HepG2 (cell line): Measurements from ENCODE around the gene ZSCAN5C. TPM values are rescaled to one million over a fixed set of nuclear protein-coding genes. Genes with fewer than 3 reads are reported as not detected.

ENCODE experiments used
- AGO2 ChIP-seq: fragments of 200-400 bp; formaldehyde crosslinking; optimal IDR thresholded peaks from 2 replicates; pipeline ENCODE3; 2017; ENCODE audit warnings: mild to moderate bottlenecking, low read depth, low read length, moderate library complexity
- AKNA ChIP-seq: sonication (generic); formaldehyde crosslinking; IDR thresholded peaks from 2 replicates; pipeline ENCODE4 v1.4.0; 2020; ENCODE audit warnings: missing genetic modification reagents, borderline replicate concordance
- ARNTL ChIP-seq: sonication (generic); formaldehyde crosslinking; IDR thresholded peaks from 2 replicates; pipeline ENCODE4 v1.4.0; 2020; ENCODE audit warnings: mild to moderate bottlenecking, missing genetic modification reagents
- CTCF ChIP-seq: sonication (generic); formaldehyde crosslinking; IDR thresholded peaks from 2 replicates; pipeline ENCODE4 v1.5.0; 2020; ENCODE audit warnings: mild to moderate bottlenecking, missing genetic modification reagents, moderate library complexity
- DPF2 ChIP-seq: sonication (generic); formaldehyde crosslinking; IDR thresholded peaks from 2 replicates; pipeline ENCODE4 v1.4.0; 2020; ENCODE audit warnings: mild to moderate bottlenecking, low read depth, missing genetic modification reagents, borderline replicate concordance
- GATAD1 ChIP-seq: IDR thresholded peaks from 2 replicates; pipeline ENCODE4 v1.6.1; 2016; ENCODE audit warnings: missing genetic modification reagents, missing compliant biosample characterization
- HES4 ChIP-seq: sonication (generic); formaldehyde crosslinking; IDR thresholded peaks from 2 replicates; pipeline ENCODE4 v1.9.0; 2021; ENCODE audit warnings: mild to moderate bottlenecking, missing genetic modification reagents, borderline replicate concordance
- MAFF ChIP-seq: IDR thresholded peaks from 2 replicates; pipeline ENCODE4 v1.6.1; 2011; ENCODE audit warnings: low read depth, low read length, improper control_type of control experiment
- MAX ChIP-seq: IDR thresholded peaks from 2 replicates; pipeline ENCODE4 v1.6.1; 2012; ENCODE audit warnings: inconsistent platforms
- MED8 ChIP-seq: sonication (generic); formaldehyde crosslinking; IDR thresholded peaks from 2 replicates; pipeline ENCODE4 v1.8.1; 2023; ENCODE audit warnings: mild to moderate bottlenecking, missing genetic modification reagents; ENCODE audit not compliant: insufficient replicate concordance
- MZF1 ChIP-seq: sonication (generic); formaldehyde crosslinking; IDR thresholded peaks from 2 replicates; pipeline ENCODE4 v1.8.1; 2023; ENCODE audit warnings: mild to moderate bottlenecking, missing genetic modification reagents, borderline replicate concordance
- REXO4 ChIP-seq: sonication (generic); formaldehyde crosslinking; IDR thresholded peaks from 2 replicates; pipeline ENCODE4 v1.8.0; 2022; ENCODE audit warnings: missing genetic modification reagents, mild to moderate bottlenecking, borderline replicate concordance
- ZBTB39 ChIP-seq: sonication (generic); formaldehyde crosslinking; IDR thresholded peaks from 2 replicates; pipeline ENCODE4 v1.5.0; 2020; ENCODE audit warnings: missing genetic modification reagents
- ZBTB8A ChIP-seq: sonication (generic); formaldehyde crosslinking; IDR thresholded peaks from 2 replicates; pipeline ENCODE4 v1.4.0; 2020; ENCODE audit warnings: mild to moderate bottlenecking, low read depth, missing genetic modification reagents, borderline replicate concordance
- ZFP91 ChIP-seq: sonication (generic); formaldehyde crosslinking; IDR thresholded peaks from 2 replicates; pipeline ENCODE4 v1.9.0; 2022; ENCODE audit warnings: missing genetic modification reagents, mild to moderate bottlenecking, borderline replicate concordance
- ZNF263 ChIP-seq: sonication (generic); formaldehyde crosslinking; IDR thresholded peaks from 2 replicates; pipeline ENCODE4 v1.4.0; 2020; ENCODE audit warnings: missing genetic modification reagents
- ZNF775 ChIP-seq: sonication (generic); formaldehyde crosslinking; IDR thresholded peaks from 2 replicates; pipeline ENCODE4 v1.4.0; 2020; ENCODE audit warnings: missing genetic modification reagents, mild to moderate bottlenecking, moderate library complexity, borderline replicate concordance
- ZNF790 ChIP-seq: sonication (generic); formaldehyde crosslinking; IDR thresholded peaks from 2 replicates; pipeline ENCODE4 v1.8.0; 2022; ENCODE audit warnings: missing genetic modification reagents, mild to moderate bottlenecking, borderline replicate concordance
- ZSCAN22 ChIP-seq: sonication (generic); formaldehyde crosslinking; IDR thresholded peaks from 2 replicates; pipeline ENCODE4 v1.4.0; 2020; ENCODE audit warnings: mild to moderate bottlenecking, missing genetic modification reagents
- polyA plus RNA-seq, 8 experiments: library from polyadenylated mRNA; depleted of rRNA in 3 of 8; stranded (reverse) in 7 of 8; unstranded in 1 of 8; fragments of >200 nt; fragmentation: Illumina TruSeq in 4 of 8; extraction: Trizol in 4 of 8; gene quantifications; 2 replicates each; pipeline versions ENCODE4 v1.2.1 to v1.2.3, GENCODE V29; 2011 to 2016; ENCODE audit warnings: low read depth in 4 of 8, missing spikeins in 1 of 8, mixed read lengths in 1 of 8; ENCODE audit not compliant: insufficient read depth in 1 of 8
- total RNA-seq, 5 experiments: library from RNA; depleted of rRNA; stranded (reverse); fragments of >200 nt; fragmentation: Illumina TruSeq; extraction: Trizol; gene quantifications; 2 replicates each; pipeline ENCODE4 v1.2.3, GENCODE V29; 2016; ENCODE audit warnings: low read depth in 1 of 5

The ZSCAN5C gene
- total and polyA plus RNA-seq, 2 of the 13 experiments (the other 11 are each of a cell fraction or from before 2014, with no cell fraction given), result not detected

GRCh38 chr19:56155124-56155687, 46.9 kb upstream of the ZSCAN5C start (continued):
- TF ChIP-seq ZBTB8A (CRISPR knock-in tag) (no peak), MAFF (peak; percentile 20; the same call in 1 of the 2 replicates), AKNA (no peak), ARNTL (CRISPR knock-in tag) (no peak), ZNF775 (no peak), ZBTB39 (CRISPR knock-in tag) (no peak), REXO4 (CRISPR knock-in tag) (no peak), HES4 (CRISPR knock-in tag) (0 out of 2 replicates have a peak, but pooled peaks have one; percentile 32), DPF2 (CRISPR knock-in tag) (no peak), AGO2 (peak; percentile 52), MED8 (no peak), MZF1 (no peak), ZNF790 (CRISPR knock-in tag) (no peak), MAX (peak; percentile 14; the same call in 1 of the 2 replicates), GATAD1 (CRISPR knock-in tag) (no peak), ZNF263 (CRISPR knock-in tag) (peak; percentile 88), ZFP91 (no peak; the same call in 1 of the 2 replicates), CTCF (peak; percentile 76), ZSCAN22 (CRISPR knock-in tag) (no peak)
